DOHH2 (cell line): ENCODE data around the gene SEMG1.

Experiments
- H3F3A ChIP-seq: fragments of 200-600 bp; sonication (generic), shearing (Covaris generic); 2 replicates; pipeline ENCODE4 v1.6.0; 2016; ENCODE audit warnings: antibody characterized with exemption, mild to moderate bottlenecking; ENCODE audit not compliant: control insufficient read depth, insufficient read depth
- H3K27ac ChIP-seq: fragments of 200-600 bp; sonication (generic); 2 replicates; pipeline ENCODE4 v1.5.1; 2014; ENCODE audit warnings: low read depth, mild to moderate bottlenecking, low read length, moderate library complexity
- H3K27me3 ChIP-seq: fragments of 200-600 bp; sonication (generic); 2 replicates; pipeline ENCODE4 v1.6.1; 2014; ENCODE audit warnings: mild to moderate bottlenecking, low read length, mixed read lengths; ENCODE audit not compliant: control insufficient read depth
- H3K36me3 ChIP-seq: fragments of 200-600 bp; sonication (generic); 2 replicates; pipeline ENCODE4 v1.6.1; 2014; ENCODE audit warnings: mild to moderate bottlenecking, low read length, moderate library complexity, mixed read lengths; ENCODE audit not compliant: control insufficient read depth
- H3K4me1 ChIP-seq: fragments of 200-600 bp; sonication (generic); 2 replicates; pipeline ENCODE4 v1.6.1; 2014; ENCODE audit warnings: mild to moderate bottlenecking, low read length, mixed read lengths; ENCODE audit not compliant: control insufficient read depth
- H3K4me2 ChIP-seq: fragments of 200-600 bp; sonication (generic); 2 replicates; pipeline ENCODE4 v1.6.0; 2014; ENCODE audit warnings: mild to moderate bottlenecking, low read length, moderate library complexity
- H3K4me3 ChIP-seq: fragments of 200-600 bp; sonication (generic); 2 replicates; pipeline ENCODE4 v1.5.1; 2014; ENCODE audit warnings: mild to moderate bottlenecking, low read length, mixed read lengths
- H3K79me2 ChIP-seq: fragments of 200-600 bp; sonication (generic); 2 replicates; pipeline ENCODE4 v1.6.1; 2014; ENCODE audit warnings: mild to moderate bottlenecking, low read length, mixed read lengths; ENCODE audit not compliant: control insufficient read depth
- H3K9me2 ChIP-seq: fragments of 200-600 bp; sonication (generic); replicated peaks from 2 replicates; pipeline ENCODE4 v1.6.1; 2014; ENCODE audit warnings: mild to moderate bottlenecking, low read length, mixed read lengths; ENCODE audit not compliant: control insufficient read depth
- H3K9me3 ChIP-seq: fragments of 200-600 bp; sonication (generic); 2 replicates; pipeline ENCODE4 v1.6.1; 2014; ENCODE audit warnings: antibody characterized with exemption, low read length, mixed read lengths; ENCODE audit not compliant: control insufficient read depth, insufficient read depth
- H4K20me1 ChIP-seq: fragments of 200-600 bp; sonication (generic); 2 replicates; pipeline ENCODE4 v1.6.0; 2014; ENCODE audit warnings: low read depth, mild to moderate bottlenecking, antibody characterized with exemption, low read length, moderate library complexity; ENCODE audit not compliant: control insufficient read depth, insufficient read depth
- CTCF ChIP-seq: fragments of 200-600 bp; sonication (generic); IDR thresholded peaks from one replicate; pipeline ENCODE4 v1.5.1; 2014; ENCODE audit warnings: antibody characterized with exemption, mild to moderate bottlenecking, low read depth, low read length; ENCODE audit not compliant: poor library complexity, severe bottlenecking
- EZH2phosphoT487 ChIP-seq: fragments of 200-600 bp; sonication (generic); IDR thresholded peaks from 2 replicates; pipeline ENCODE4 v1.6.1; 2017; ENCODE audit warnings: borderline replicate concordance, mild to moderate bottlenecking, antibody characterized with exemption, low read length, moderate library complexity, mixed read lengths

Gene SEMG1

GRCh38 chr20:45209924-45210323 is 3.1 kb downstream of the SEMG1 start:
- Histone ChIP-seq H3K27me3 (peaks cover 18% of the 10 kb centered on the region), H3K79me2 (no peaks in the 10 kb centered on the region), H3K4me1 (no peaks in the 10 kb centered on the region), H3F3A (no peaks in the 10 kb centered on the region), H3K36me3 (no peaks in the 10 kb centered on the region), H4K20me1 (no peaks in the 10 kb centered on the region), H3K27ac (no peak overlapping the region), H3K4me2 (no peak overlapping the region), H3K9me3 (no peaks in the 10 kb centered on the region), H3K4me3 (no peak overlapping the region), H3K9me2 (no peaks in the 10 kb centered on the region)
- no peak for TF ChIP-seq EZH2phosphoT487
- TF ChIP-seq CTCF: no peak

GRCh38 chr20:45211569-45212474 is 5.0 kb downstream of the SEMG1 start:
- Histone ChIP-seq H3K4me3 (no peak overlapping the region), H3K9me2 (no peaks in the 10 kb centered on the region), H4K20me1 (no peaks in the 10 kb centered on the region), H3K4me1 (no peaks in the 10 kb centered on the region), H3K27me3 (peaks cover 7% of the 10 kb centered on the region; the same call in 1 of the 2 replicates), H3F3A (no peaks in the 10 kb centered on the region), H3K27ac (no peak overlapping the region), H3K9me3 (no peaks in the 10 kb centered on the region), H3K36me3 (no peaks in the 10 kb centered on the region), H3K79me2 (no peaks in the 10 kb centered on the region), H3K4me2 (no peak overlapping the region)
- TF ChIP-seq CTCF (no peak), EZH2phosphoT487 (no peak)

- Histone ChIP-seq H3K79me2 (no peaks in the 10 kb centered on the region), H4K20me1 (no peaks in the 10 kb centered on the region), H3K9me3 (no peaks in the 10 kb centered on the region), H3K4me2 (no peak overlapping the region), H3K9me2 (no peaks in the 10 kb centered on the region), H3K27me3 (peaks cover 5% of the 10 kb centered on the region; the same call in 1 of the 2 replicates), H3K36me3 (no peaks in the 10 kb centered on the region), H3F3A (no peaks in the 10 kb centered on the region), H3K4me1 (no peaks in the 10 kb centered on the region), H3K27ac (no peak overlapping the region), H3K4me3 (no peak overlapping the region)
- TF ChIP-seq EZH2phosphoT487 (no peak), CTCF (no peak)
Measured at GRCh38 chr20:45212836-45213235, 6.0 kb downstream of the SEMG1 start.
